BE2C (cell line): ENCODE results near the gene SPTBN4.

Experiments used
- DNase-seq: peaks from one replicate; pipeline ENCODE4 v3.0.0-alpha.2; 2020
- H3K27me3 ChIP-seq: fragments of 250-450 bp; sonication (Bioruptor Pico); 2 replicates; pipeline ENCODE4 v1.5.1; 2020; ENCODE audit warnings: mild to moderate bottlenecking
- H3K36me3 ChIP-seq: fragments of 250-450 bp; sonication (Bioruptor Pico); 2 replicates; pipeline ENCODE4 v1.5.1; 2020; ENCODE audit warnings: mild to moderate bottlenecking
- H3K4me1 ChIP-seq: fragments of 250-450 bp; sonication (Bioruptor Pico); 2 replicates; pipeline ENCODE4 v1.5.1; 2020
- H3K4me3 ChIP-seq: 2 replicates; pipeline ENCODE4 v1.5.1; 2011; ENCODE audit warnings: low read depth, low read length
- H3K9me3 ChIP-seq: fragments of 250-450 bp; sonication (Bioruptor Pico); 2 replicates; pipeline ENCODE4 v1.5.1; 2020
- CTCF ChIP-seq: IDR thresholded peaks from 2 replicates; pipeline ENCODE4 v1.5.1; 2012; ENCODE audit warnings: mild to moderate bottlenecking, low read depth, low read length

The SPTBN4 gene

GRCh38 chr19:40420766-40421765 is 45.7 kb upstream of the SPTBN4 start:
- peak; percentile 93 for DNase-seq

GRCh38 chr19:40421993-40422747 is 44.6 kb upstream of the SPTBN4 start:
- no peak overlapping the region; the same call in 1 of the 2 replicates for H3K4me3 ChIP-seq
- peaks cover 3% of the 10 kb centered on the region; the same call in 1 of the 2 replicates for H3K4me1 ChIP-seq
- DNase-seq, result no peak
- no peaks in the 10 kb centered on the region; the same call in 1 of the 2 replicates for H3K36me3 ChIP-seq
- no peaks in the 10 kb centered on the region for H3K9me3 ChIP-seq
- TF ChIP-seq CTCF, result no peak
- H3K27me3 ChIP-seq, result no peaks in the 10 kb centered on the region

More at GRCh38 chr19:40420766-40421765, 45.7 kb upstream of the SPTBN4 start:
- Histone ChIP-seq H3K27me3 (no peaks in the 10 kb centered on the region), H3K4me3 (peak overlapping the region; percentile 68), H3K9me3 (no peaks in the 10 kb centered on the region), H3K36me3 (no peaks in the 10 kb centered on the region; the same call in 1 of the 2 replicates), H3K4me1 (peaks cover 3% of the 10 kb centered on the region; the same call in 1 of the 2 replicates)
- peak; percentile 95 for TF ChIP-seq CTCF

- H3K36me3 ChIP-seq, result no peaks in the 10 kb centered on the region; the same call in 1 of the 2 replicates
- no peak overlapping the region for H3K4me3 ChIP-seq
- no peak for TF ChIP-seq CTCF
- no peaks in the 10 kb centered on the region for H3K27me3 ChIP-seq
- DNase-seq, result no peak
- H3K4me1 ChIP-seq, result peaks cover 3% of the 10 kb centered on the region; the same call in 1 of the 2 replicates
- H3K9me3 ChIP-seq, result no peaks in the 10 kb centered on the region
Observed at GRCh38 chr19:40422748-40423566, 43.8 kb upstream of the SPTBN4 start.

- no peak overlapping the region for H3K4me3 ChIP-seq
- DNase-seq, result no peak
- H3K36me3 ChIP-seq, result no peaks in the 10 kb centered on the region; the same call in 1 of the 2 replicates
- peaks cover 3% of the 10 kb centered on the region; the same call in 1 of the 2 replicates for H3K4me1 ChIP-seq
- H3K27me3 ChIP-seq, result no peaks in the 10 kb centered on the region
- no peak for TF ChIP-seq CTCF
- H3K9me3 ChIP-seq, result no peaks in the 10 kb centered on the region
Observed at GRCh38 chr19:40423938-40424337, 42.9 kb upstream of the SPTBN4 start.

GRCh38 chr19:40424637-40425449 is 42.0 kb upstream of the SPTBN4 start:
- H3K4me1 ChIP-seq, result peaks cover 3% of the 10 kb centered on the region; the same call in 1 of the 2 replicates
- peak overlapping the region; percentile 65 for H3K4me3 ChIP-seq
- no peak for TF ChIP-seq CTCF
- no peaks in the 10 kb centered on the region for H3K9me3 ChIP-seq
- DNase-seq, result no peak
- H3K27me3 ChIP-seq, result no peaks in the 10 kb centered on the region
- no peaks in the 10 kb centered on the region; the same call in 1 of the 2 replicates for H3K36me3 ChIP-seq
